WTC11 (cell line): Measurements from ENCODE around the gene U2AF1.
"Not testable (repeated sequence)": the region's sequence is repeated elsewhere in the genome, so short reads cannot be mapped to it uniquely, and the experiment has no call there.

Experiments used
- GABPB1 ChIP-seq: sonication (generic); formaldehyde crosslinking; IDR thresholded peaks from 2 replicates; pipeline ENCODE4 v1.8.1; 2023; ENCODE audit warnings: mild to moderate bottlenecking, missing genetic modification reagents
- TF ChIP-seq, protein P1 (sequence below): fragments of 200-600 bp; IDR thresholded peaks from 2 replicates; pipeline ENCODE4 v1.8.0; 2022; ENCODE audit warnings: antibody characterized with exemption

DNA sequence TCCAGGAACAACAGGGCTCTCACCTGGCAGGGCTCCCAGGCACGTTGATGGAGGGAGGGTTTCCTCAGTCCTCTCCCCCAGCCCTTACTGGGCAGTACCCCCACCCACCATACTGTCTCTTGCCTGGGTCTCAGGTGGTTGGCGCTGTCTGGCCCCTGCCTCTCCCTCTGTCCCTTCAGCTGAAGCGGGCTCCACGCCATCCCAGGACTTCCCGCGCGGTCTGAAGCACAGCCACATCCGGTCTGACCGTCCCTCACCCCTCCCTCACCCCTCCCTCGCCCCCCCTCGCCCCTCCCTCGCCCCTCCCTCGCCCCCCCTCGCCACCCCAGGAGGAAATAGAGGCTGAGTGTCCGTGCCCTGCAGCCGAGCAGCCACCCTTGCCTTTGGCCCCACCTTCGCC, 34.0 kb upstream of the U2AF1 start:
- TF ChIP-seq GABPB1 (CRISPR knock-in tag): not testable (repeated sequence)
- TF ChIP-seq, protein P1, sequence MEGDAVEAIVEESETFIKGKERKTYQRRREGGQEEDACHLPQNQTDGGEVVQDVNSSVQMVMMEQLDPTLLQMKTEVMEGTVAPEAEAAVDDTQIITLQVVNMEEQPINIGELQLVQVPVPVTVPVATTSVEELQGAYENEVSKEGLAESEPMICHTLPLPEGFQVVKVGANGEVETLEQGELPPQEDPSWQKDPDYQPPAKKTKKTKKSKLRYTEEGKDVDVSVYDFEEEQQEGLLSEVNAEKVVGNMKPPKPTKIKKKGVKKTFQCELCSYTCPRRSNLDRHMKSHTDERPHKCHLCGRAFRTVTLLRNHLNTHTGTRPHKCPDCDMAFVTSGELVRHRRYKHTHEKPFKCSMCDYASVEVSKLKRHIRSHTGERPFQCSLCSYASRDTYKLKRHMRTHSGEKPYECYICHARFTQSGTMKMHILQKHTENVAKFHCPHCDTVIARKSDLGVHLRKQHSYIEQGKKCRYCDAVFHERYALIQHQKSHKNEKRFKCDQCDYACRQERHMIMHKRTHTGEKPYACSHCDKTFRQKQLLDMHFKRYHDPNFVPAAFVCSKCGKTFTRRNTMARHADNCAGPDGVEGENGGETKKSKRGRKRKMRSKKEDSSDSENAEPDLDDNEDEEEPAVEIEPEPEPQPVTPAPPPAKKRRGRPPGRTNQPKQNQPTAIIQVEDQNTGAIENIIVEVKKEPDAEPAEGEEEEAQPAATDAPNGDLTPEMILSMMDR: not testable (repeated sequence)
